22Rv1 (cell line): ENCODE measurements around the gene COL3A1.

Experiments
- H3K27ac ChIP-seq: fragments of 450-650 bp; 2 replicates; pipeline ENCODE4 v1.5.1; 2017
- CTCF ChIP-seq: fragments of 450-650 bp; IDR thresholded peaks from 2 replicates; pipeline ENCODE4 v1.5.1; 2017; ENCODE audit warnings: mild to moderate bottlenecking
- ZFX ChIP-seq: fragments of 450-650 bp; IDR thresholded peaks from 2 replicates; pipeline ENCODE4 v1.6.1; 2017; ENCODE audit warnings: antibody characterized with exemption, borderline replicate concordance

COL3A1 gene

GRCh38 chr2:188974164-188974563 lies at the start of gene COL3A1:
Gene COL3A1, plus strand, starts transcription at chr2:188974373. Its CDS starts 117 bp downstream, at chr2:188974490.
- TF ChIP-seq ZFX, result no peak
- no peak for TF ChIP-seq CTCF

GRCh38 chr2:188928643-188929042 lies 45.5 kb upstream of the COL3A1 start:
- no peak overlapping the region for H3K27ac ChIP-seq
- TF ChIP-seq CTCF (no peak), ZFX (no peak)

More at GRCh38 chr2:188974164-188974563, at the start of gene COL3A1:
- no peak within 1 kb of the TSS for H3K27ac ChIP-seq

- no peak overlapping the region for H3K27ac ChIP-seq
- TF ChIP-seq CTCF (no peak), ZFX (no peak)
Observed at GRCh38 chr2:188931361-188931760, 42.8 kb upstream of the COL3A1 start.

GRCh38 chr2:188937228-188938220 lies 36.6 kb upstream of the COL3A1 start:
- TF ChIP-seq ZFX (no peak), CTCF (no peak)
- H3K27ac ChIP-seq, result no peak overlapping the region

- H3K27ac ChIP-seq, result no peak overlapping the region
- no peak for TF ChIP-seq ZFX
- TF ChIP-seq CTCF, result no peak
Observed at GRCh38 chr2:188940171-188940570, 34.0 kb upstream of the COL3A1 start.

GRCh38 chr2:188944442-188944841 lies 29.7 kb upstream of the COL3A1 start:
- no peak overlapping the region for H3K27ac ChIP-seq
- TF ChIP-seq CTCF (no peak), ZFX (no peak)
